ENCODE data around the gene MCC. TPM values are rescaled to one million over a fixed set of nuclear protein-coding genes. Genes with fewer than 3 reads are reported as not detected.

Gene MCC
- total RNA-seq, 3 donors from 2014 or later, result 24.3 to 46.5 (median 29.4) TPM

GRCh38 chr5:113048931-113049330 is 439.3 kb downstream of the MCC start:
- no peak for TF ChIP-seq POLR2AphosphoS5 (IDR thresholded peaks at IDR 0.05)
- no peak for TF ChIP-seq POLR2A (IDR thresholded peaks at IDR 0.05)
- TF ChIP-seq, protein P1, sequence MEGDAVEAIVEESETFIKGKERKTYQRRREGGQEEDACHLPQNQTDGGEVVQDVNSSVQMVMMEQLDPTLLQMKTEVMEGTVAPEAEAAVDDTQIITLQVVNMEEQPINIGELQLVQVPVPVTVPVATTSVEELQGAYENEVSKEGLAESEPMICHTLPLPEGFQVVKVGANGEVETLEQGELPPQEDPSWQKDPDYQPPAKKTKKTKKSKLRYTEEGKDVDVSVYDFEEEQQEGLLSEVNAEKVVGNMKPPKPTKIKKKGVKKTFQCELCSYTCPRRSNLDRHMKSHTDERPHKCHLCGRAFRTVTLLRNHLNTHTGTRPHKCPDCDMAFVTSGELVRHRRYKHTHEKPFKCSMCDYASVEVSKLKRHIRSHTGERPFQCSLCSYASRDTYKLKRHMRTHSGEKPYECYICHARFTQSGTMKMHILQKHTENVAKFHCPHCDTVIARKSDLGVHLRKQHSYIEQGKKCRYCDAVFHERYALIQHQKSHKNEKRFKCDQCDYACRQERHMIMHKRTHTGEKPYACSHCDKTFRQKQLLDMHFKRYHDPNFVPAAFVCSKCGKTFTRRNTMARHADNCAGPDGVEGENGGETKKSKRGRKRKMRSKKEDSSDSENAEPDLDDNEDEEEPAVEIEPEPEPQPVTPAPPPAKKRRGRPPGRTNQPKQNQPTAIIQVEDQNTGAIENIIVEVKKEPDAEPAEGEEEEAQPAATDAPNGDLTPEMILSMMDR (IDR thresholded peaks at IDR 0.05), result no peak
- Histone ChIP-seq H3K4me1 (no peaks in the 10 kb centered on the region), H3K36me3 (no peaks in the 10 kb centered on the region), H3K27ac (no peak overlapping the region), H3K9me3 (no peaks in the 10 kb centered on the region), H3K4me3 (no peak overlapping the region), H3K27me3 (no peaks in the 10 kb centered on the region)
- intact Hi-C loops (cut with DNase I; ENCODE audit: low total_unique reads), result no loop called here
- no peak for DNase-seq (ENCODE audit: low spot score in 2 of 2)

- Histone ChIP-seq H3K4me1 (no peaks in the 10 kb centered on the region), H3K9me3 (no peaks in the 10 kb centered on the region), H3K36me3 (no peaks in the 10 kb centered on the region), H3K4me3 (no peak overlapping the region), H3K27ac (no peak overlapping the region), H3K27me3 (no peaks in the 10 kb centered on the region)
- intact Hi-C loops (cut with DNase I; ENCODE audit: low total_unique reads), result no loop called here
- no peak for DNase-seq (ENCODE audit: low spot score in 2 of 2)
- TF ChIP-seq, protein P1 (IDR thresholded peaks at IDR 0.05), result no peak
- no peak for TF ChIP-seq POLR2A (IDR thresholded peaks at IDR 0.05)
- TF ChIP-seq POLR2AphosphoS5 (IDR thresholded peaks at IDR 0.05), result no peak
Measured at GRCh38 chr5:113047733-113048652, 440.3 kb downstream of the MCC start.

DNA sequence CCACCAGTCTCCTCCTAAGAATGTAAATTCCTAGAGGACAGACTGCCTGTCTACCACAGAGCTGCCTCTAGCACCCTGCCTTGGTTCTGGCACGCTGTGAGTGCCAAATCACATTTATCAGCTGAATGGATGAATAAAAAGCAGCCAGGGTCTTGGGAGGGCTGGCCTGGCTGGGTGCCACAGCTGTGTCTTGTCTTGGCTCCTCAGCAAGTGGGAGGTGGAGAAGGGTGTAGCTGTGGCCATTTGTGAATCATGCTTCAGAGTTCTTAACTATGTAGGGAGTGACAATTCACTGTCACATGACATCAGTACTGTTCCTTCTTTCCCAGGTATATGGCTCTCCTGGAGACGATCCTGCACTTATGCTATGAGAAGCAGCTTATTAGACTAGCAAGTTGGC is 441.0 kb downstream of the MCC start:
- H3K4me1 ChIP-seq, result no peaks in the 10 kb centered on the region
- no peak overlapping the region for H3K27ac ChIP-seq
- H3K9me3 ChIP-seq, result no peaks in the 10 kb centered on the region
- H3K4me3 ChIP-seq, result no peak overlapping the region
- intact Hi-C loops (cut with DNase I; ENCODE audit: low total_unique reads), result no loop called here
- no peaks in the 10 kb centered on the region for H3K27me3 ChIP-seq
- TF ChIP-seq POLR2AphosphoS5 (IDR thresholded peaks at IDR 0.05) (no peak), POLR2A (IDR thresholded peaks at IDR 0.05) (no peak)
- TF ChIP-seq, protein P1 (IDR thresholded peaks at IDR 0.05), result no peak
- no peak for DNase-seq (ENCODE audit: low spot score in 2 of 2)
- no peaks in the 10 kb centered on the region for H3K36me3 ChIP-seq

DNA sequence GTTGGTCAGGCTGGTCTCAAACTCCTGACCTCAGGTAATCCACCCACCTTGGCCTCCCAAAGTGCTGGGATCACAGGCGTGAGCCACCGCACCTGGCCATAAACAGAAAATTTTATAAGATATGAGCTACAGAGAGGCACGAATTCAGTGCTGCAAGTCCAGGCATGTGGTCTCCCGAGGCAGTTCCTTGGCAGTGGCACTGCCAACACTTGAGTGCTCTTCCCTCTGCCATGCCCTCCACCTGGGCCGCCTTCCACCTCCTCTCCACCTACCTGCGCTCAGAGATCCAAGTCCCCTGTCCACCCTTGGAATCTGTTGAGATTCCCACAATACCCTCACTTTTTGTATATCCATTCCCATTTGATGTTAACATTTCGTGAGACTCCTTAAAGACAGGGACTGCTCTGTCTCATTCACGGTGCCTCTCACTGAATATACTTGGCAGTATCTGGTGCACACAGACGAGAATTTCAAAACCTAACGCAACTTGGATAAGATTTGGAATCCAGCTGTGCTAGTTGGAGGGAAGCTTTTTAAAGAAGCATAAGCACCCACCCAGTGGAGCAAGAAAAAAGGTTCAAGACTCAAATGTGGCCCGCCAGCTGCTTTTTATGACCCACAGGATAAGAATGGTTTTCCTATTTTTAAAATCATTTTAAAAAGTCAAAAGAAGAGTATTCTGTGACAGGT is 443.3 kb downstream of the MCC start:
- Histone ChIP-seq H3K27ac (no peak overlapping the region), H3K27me3 (no peaks in the 10 kb centered on the region), H3K36me3 (no peaks in the 10 kb centered on the region), H3K9me3 (no peaks in the 10 kb centered on the region), H3K4me3 (no peak overlapping the region), H3K4me1 (no peaks in the 10 kb centered on the region)
- DNase-seq (ENCODE audit: low spot score in 2 of 2), result no peak
- intact Hi-C loops (cut with DNase I; ENCODE audit: low total_unique reads), result no loop called here
- TF ChIP-seq, protein P1 (IDR thresholded peaks at IDR 0.05), result no peak
- TF ChIP-seq POLR2A (IDR thresholded peaks at IDR 0.05) (no peak), POLR2AphosphoS5 (IDR thresholded peaks at IDR 0.05) (no peak)

DNA sequence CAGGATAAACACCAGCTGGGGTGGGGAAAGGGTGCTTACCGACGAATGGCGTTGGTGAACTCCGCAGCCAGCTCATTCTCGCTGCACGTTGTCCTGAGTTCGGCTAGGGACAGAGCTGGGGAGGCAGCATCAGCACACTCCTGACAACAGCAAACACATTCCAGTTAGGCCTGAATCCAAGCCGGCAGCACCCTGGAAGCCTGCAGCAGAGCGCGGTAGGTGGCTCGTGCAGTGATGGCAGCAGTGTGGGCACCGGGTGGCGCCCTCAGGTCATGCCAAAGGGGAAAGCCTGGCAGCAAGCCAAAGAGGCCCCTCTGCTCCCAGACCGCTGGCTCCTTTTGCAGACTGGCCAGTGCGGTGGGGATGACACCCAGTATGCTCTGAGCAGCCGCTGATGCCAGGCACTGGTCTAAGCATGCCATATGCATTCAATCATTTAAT is 444.7 kb downstream of the MCC start:
- DNase-seq (ENCODE audit: low spot score in 2 of 2), result no peak
- H3K4me3 ChIP-seq, result no peak overlapping the region
- no peaks in the 10 kb centered on the region for H3K4me1 ChIP-seq
- intact Hi-C loops (cut with DNase I; ENCODE audit: low total_unique reads), result no loop called here
- no peaks in the 10 kb centered on the region for H3K9me3 ChIP-seq
- TF ChIP-seq POLR2A (IDR thresholded peaks at IDR 0.05) (no peak), POLR2AphosphoS5 (IDR thresholded peaks at IDR 0.05) (no peak)
- TF ChIP-seq, protein P1 (IDR thresholded peaks at IDR 0.05), result no peak
- peak overlapping the region in 1 of 2 donors; percentile 44 for H3K27ac ChIP-seq
- no peaks in the 10 kb centered on the region for H3K27me3 ChIP-seq
- H3K36me3 ChIP-seq, result no peaks in the 10 kb centered on the region

All from breast epithelium (tissue), 4 donors.